Activated naive CD8-positive, alpha-beta T cell treated with anti-CD3 and anti-CD28 coated beads, Interleukin-2, amount 50 U/mL, for 16 hours (primary cell): ENCODE measurements around the gene HLA-DPB1.
A peak's percentile ranks its signal among the peaks of the same experiment; 100 is the strongest.
"Not testable (repeated sequence)": the region's sequence is repeated elsewhere in the genome, so short reads cannot be mapped to it uniquely, and the experiment has no call there.

ENCODE experiments used
- DNase-seq: peaks from one replicate; pipeline ENCODE4 v3.0.0-alpha.2; 2020; ENCODE audit warnings: low read depth, low spot score

The HLA-DPB1 gene

DNA sequence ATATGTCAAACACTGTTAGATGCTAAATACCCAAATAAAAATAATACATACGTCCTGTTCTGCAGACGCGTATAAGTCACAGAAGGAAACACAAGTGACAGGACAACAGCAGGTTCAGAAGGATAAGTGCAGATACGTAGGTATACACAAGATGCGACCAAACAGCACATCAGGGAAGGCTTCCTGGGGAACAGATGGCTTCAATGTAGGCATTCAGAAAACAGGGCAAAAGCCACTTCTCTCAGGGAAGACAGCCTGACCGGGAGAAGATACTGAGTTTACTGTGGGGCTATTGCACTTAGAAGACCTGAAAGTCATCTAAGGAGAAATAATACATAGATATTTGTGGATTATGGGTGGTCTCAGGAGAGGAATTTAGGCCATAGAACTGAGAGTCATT, 4.2 kb upstream of the HLA-DPB1 start:
- no peak for DNase-seq

DNA sequence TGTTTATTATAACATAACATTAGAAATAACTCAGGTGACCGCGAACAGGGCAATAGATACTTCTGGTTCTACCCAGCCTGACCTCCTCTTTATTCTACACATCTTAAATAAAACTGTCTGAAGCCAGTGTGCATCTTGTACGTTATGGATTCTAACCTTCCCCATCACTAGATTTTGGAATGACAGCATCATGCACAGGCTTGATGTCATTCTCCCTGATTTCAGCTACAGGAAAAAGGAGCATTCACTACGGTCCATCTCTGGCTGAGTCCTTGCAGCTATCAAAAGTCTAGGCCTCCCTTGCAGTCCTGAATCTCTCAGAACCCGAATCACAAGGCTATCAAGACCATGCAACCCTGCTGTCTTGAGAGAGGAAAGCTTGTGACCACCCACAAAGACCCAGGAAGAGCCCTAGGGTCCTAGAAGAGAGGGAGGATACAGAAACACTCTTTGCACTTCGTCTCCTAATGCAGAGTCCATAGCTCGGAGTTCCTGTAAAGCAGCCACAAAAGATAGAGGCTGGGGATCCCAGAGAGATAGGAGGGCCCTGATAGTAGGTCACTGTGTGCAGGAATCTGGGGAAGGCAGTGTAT, 3.2 kb upstream of the HLA-DPB1 start:
- no peak for DNase-seq

DNA sequence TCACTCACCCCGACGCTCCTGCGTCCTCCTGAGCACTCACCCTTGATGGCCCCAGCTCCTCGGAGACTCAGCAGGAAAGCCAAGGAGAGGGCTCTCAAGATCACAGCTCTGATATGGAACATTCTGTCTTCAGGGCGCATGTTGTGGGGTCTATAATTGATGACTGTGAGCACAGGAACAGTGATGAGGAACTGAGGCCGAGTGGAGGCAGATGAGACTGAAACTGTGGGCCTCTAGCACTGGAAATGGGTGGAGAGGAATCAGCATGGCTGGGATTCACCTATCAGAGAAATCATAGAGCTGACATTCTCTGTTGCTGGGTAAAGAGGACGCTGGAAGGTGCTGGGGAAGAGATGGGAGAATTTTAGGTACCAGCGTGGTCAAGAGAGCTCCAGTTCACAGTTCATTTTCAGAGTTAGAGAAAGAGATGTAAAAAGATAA, 2.3 kb upstream of the HLA-DPB1 start, which contains the start of gene HLA-DPA1:
HLA-DPA1 (minus strand) TSS at position 219 of the 441 bp plus-strand sequence.
- no peak for DNase-seq

DNA sequence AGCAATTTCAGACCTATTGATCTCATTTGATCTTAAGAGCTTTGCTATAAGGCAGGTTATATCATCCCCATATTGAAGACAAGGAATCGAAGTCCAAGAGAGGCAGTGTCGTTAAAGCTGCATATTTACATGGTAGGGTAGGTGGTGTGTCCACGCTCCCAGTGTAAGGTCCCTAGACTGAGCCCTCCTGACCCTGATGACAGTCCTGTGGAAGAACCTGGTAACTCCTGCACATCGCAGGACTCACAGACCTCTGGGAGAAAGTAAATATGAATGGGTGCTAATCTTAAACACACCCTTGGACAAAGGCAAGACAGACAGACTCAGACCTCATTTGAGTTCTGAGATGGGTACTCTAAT, 602 bp upstream of the HLA-DPB1 start:
- no peak for DNase-seq

GRCh38 chr6:33076406-33076934, 680 bp downstream of the HLA-DPB1 start:
- no peak for DNase-seq

DNA sequence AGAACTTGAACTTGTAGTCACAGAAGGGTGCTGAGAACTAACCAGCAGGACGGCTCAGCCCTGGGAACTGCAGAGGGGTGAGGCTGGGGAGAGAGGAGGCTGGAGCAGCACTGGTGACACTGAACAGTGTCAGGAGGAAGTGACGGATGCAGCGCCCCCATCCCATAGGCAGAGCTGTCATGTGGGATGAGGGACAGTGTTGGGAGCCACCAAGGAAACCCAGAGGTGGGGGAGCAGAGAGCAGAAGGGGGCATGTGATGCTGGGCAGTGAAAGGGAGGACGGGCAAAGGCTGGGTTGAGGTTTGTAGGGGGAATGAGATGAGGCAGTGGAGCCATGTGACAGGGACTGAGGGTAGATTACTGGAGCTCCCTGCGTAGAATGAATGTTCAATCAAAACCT, 2.1 kb downstream of the HLA-DPB1 start:
- no peak for DNase-seq

GRCh38 chr6:33078442-33078841, 2.7 kb downstream of the HLA-DPB1 start:
- no peak for DNase-seq

GRCh38 chr6:33078919-33079521, 3.2 kb downstream of the HLA-DPB1 start:
- DNase-seq = no peak

DNA sequence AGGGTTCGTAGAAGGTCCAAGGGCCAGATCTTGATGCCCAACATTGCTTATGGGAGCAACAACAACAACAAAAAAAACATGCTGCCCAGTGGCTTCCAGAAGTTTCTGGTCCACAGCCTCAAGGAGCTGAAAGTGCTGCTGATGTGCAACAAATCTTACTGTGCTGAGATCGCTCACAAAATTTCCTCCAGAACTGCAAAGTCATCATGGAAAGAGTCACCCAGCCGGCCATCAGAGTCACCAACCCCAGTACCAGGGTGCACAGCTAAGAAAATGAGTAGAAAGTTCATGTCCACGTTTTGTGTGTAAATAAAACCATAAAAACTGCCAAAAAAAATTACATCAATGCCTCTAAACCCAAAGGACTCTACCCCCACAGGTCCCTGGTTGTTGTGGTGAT, 3.8 kb downstream of the HLA-DPB1 start:
- DNase-seq = no peak

GRCh38 chr6:33080127-33081089, 4.6 kb downstream of the HLA-DPB1 start:
- DNase-seq = no peak

DNA sequence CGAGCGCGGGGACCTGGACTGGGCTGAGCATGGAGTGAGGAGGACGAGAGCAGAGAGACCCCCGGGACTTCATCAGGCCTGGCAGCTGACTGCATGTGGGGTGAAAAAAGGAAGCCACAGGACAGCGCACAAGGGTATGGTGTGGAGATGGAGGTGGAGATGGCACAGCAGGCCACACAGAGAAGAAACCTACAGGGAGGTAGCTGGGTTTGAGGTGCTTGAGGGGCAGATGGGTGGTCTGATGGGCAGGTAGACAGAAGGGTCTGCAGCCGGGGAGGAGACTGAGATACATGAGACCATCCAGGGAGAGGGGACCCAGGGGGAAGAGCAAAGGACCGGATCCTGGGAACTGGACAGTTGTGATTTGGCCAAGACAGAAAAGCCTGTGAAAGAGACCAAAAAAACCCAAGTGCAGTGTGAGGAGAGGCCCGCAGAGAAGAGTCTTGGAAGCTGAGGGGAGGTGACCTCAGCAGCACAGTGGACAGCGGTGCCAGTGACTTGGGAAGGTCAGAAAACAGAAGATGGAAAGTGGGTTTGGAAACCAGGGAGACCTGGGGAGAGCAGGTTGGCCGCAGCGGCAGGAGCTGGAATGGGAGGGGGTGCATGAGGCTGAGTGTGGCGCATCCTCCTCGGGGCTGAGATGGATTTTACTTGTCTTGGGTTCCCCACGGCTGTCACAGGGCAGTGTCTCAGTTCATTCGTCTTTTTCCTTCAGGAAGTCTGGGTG, 5.5 kb downstream of the HLA-DPB1 start:
- no peak for DNase-seq

DNA sequence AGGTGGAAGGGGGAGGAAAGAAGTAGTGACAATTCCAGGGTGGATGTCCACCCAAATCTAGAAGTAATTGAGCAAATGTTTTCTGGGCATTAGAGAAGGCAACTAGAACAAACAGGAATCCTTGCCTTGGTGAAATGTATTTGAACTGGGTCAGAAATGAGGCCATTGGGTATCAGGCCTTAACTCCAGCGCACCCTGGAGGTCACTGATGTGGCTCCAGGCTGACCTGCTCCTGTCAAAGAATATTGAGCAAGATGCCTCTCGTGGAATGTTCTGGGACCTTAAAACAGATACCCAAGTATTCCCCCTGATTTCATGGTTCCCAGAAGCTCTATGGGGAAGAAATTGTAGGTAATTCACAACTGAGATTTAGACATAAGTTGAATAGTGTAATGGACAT, 6.9 kb downstream of the HLA-DPB1 start:
- no peak for DNase-seq

DNA sequence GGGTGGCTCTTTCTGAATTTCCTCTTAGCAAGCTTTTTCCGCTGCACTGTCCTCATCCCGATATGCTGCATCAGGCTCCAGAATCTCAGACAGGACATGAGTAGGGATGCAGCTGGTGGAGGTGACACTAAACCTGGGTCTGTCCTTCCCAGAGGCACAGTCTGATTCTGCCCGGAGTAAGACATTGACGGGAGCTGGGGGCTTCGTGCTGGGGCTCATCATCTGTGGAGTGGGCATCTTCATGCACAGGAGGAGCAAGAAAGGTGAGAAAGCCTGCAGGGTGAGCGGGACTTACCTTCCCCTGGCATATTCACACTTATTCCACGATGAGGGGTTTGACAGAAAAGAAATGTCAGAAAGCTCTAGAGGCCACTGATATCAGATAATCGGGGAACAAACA, 9.8 kb downstream of the HLA-DPB1 start:
- DNase-seq = no peak

- DNase-seq = no peak
These were observed 12.6 kb downstream of the HLA-DPB1 start for GRCh38 chr6:33088258-33088930.

DNA sequence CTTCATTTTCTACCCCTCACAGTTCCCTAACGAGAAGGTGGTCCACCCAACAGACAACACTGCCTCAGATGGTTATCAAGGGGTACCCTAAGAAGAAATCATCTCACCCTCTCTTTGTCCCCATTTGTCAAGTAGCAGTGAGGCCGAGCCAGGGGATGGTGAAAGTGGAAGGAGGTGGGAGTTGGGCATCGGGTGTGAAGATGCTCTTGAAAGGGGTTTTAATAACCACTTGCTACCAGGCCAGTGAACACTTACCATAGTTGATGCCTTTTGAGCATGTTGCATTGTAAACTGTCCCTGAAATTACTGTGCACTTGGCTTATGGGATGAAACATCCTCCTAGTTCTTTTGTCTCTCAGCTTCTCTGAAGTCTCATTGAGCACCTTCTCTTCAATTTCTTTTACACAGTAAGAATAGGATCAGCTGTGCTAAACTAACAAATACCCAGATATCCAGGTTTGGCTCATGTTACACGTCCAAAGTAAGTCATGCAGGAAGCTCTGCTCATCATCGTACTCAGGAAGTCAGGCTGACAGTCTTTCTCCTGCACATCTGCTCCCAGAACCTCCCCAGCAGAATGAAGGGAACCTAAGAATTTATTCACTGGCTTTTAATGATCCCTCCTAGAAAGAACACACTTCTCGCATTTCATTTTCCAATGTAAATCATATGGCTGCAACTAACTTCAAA, 13.3 kb downstream of the HLA-DPB1 start:
- DNase-seq = no peak

DNA sequence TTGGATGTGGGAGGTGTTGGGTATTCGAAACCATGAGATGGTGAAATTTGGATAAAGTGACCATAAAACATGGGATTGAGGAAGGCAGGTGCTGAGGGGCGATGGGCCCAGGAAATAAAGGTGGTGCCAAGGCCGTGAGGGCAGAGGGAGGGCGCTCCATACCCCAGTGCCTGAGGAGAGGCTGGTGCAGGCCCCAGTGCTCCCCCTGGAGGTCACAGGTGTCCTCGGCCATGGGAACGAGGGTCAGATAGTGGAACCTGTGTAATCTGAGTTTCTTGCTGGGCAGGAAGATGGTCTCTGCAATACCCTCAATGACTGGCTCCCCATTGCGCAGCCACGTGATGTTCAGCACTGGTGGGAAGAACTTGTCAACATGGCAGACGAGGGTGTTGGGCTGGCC, 16.2 kb downstream of the HLA-DPB1 start:
- peak; percentile 9 for DNase-seq

- no peak for DNase-seq
These were observed 16.6 kb downstream of the HLA-DPB1 start for GRCh38 chr6:33092385-33092784.

GRCh38 chr6:33093855-33094254, 18.1 kb downstream of the HLA-DPB1 start:
- no peak for DNase-seq

DNA sequence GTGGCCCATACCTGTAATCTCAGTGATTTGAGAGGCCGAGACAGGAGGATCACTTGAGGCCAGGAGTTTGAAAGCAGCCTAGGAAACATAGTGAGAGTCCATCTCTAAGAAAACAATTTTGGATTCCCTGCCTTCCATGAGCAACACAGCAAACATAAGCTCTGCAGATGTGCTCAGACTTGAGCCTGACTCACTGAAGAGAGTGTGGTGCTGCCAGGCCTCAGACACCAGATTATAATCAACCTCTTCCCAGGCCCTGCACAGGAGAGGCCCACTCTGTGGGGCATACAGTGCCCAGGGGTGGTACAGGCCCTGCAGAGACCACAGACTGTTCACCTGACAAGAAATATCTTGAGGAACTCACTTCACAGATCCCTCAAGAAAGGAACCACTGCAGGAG, 19.9 kb downstream of the HLA-DPB1 start:
- DNase-seq = no peak

DNA sequence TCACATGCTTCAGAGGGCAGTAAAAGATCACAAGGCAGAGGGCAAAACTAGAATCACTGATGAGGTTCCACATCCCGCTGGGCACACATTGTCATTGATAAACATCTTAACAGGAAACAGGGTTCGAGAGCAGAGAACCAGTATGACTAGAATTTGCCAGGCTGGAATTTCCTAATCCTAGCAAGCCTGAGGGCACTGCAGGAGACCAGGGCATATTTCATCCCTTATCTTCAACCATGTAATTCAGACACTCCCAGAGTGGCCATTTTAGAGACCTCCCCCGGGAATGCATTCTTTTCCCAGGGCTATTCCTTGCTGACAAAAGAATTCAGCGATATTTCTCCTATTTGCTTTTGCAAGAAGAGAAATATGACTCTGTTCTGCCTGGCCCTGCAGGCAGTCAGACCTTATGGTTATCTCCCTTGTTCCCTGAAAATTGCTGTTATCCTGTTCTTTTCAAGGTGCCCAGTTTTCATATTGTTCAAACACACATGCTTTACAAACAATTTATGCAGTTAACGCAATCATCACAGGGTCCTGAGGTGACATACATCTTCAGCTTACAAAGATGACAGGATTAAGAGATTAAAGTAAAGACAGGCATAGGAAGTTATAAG, 25.4 kb downstream of the HLA-DPB1 start:
- not testable (repeated sequence) for DNase-seq
